ENCODE data around the gene FLACC1. TPM values are rescaled to one million over a fixed set of nuclear protein-coding genes. Genes with fewer than 3 reads are reported as not detected.

FLACC1 gene
- total and polyA plus RNA-seq, 7 donors = 0.55 to 4.3 (median 1.8) TPM

- intact Hi-C loops (cut with DNase I) = no loop called here
- 79 to 80% (median 80%) methylated on average over 2 of the region's 2 CpGs for WGBS, 3 donors
- no peak overlapping the region for H3K27ac ChIP-seq
- TF ChIP-seq, protein P1, sequence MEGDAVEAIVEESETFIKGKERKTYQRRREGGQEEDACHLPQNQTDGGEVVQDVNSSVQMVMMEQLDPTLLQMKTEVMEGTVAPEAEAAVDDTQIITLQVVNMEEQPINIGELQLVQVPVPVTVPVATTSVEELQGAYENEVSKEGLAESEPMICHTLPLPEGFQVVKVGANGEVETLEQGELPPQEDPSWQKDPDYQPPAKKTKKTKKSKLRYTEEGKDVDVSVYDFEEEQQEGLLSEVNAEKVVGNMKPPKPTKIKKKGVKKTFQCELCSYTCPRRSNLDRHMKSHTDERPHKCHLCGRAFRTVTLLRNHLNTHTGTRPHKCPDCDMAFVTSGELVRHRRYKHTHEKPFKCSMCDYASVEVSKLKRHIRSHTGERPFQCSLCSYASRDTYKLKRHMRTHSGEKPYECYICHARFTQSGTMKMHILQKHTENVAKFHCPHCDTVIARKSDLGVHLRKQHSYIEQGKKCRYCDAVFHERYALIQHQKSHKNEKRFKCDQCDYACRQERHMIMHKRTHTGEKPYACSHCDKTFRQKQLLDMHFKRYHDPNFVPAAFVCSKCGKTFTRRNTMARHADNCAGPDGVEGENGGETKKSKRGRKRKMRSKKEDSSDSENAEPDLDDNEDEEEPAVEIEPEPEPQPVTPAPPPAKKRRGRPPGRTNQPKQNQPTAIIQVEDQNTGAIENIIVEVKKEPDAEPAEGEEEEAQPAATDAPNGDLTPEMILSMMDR (IDR thresholded peaks at IDR 0.05) = no peak
- H3K27me3 ChIP-seq (ENCODE audit: insufficient read depth in 3 of 3, low read length in 2 of 3) = no peaks in the 10 kb centered on the region
- no peaks in the 10 kb centered on the region for H3K9me3 ChIP-seq
- H3K4me3 ChIP-seq = no peak overlapping the region
- ATAC-seq (no peak), DNase-seq (no peak)
- H3K36me3 ChIP-seq (ENCODE audit: insufficient read depth in 1 of 2, low read depth in 1 of 2) = no peaks in the 10 kb centered on the region
- no peaks in the 10 kb centered on the region for H3K4me1 ChIP-seq
Observed at GRCh38 chr2:201266629-201267028, 90.5 kb downstream of the FLACC1 start.

GRCh38 chr2:201264472-201265173, 92.5 kb downstream of the FLACC1 start:
- Histone ChIP-seq H3K9me3 (no peaks in the 10 kb centered on the region), H3K4me1 (no peaks in the 10 kb centered on the region), H3K36me3 (ENCODE audit: insufficient read depth in 1 of 2, low read depth in 1 of 2) (no peaks in the 10 kb centered on the region), H3K27me3 (ENCODE audit: insufficient read depth in 3 of 3, low read length in 2 of 3) (no peaks in the 10 kb centered on the region), H3K27ac (no peak overlapping the region), H3K4me3 (no peak overlapping the region)
- intact Hi-C loops (cut with DNase I) = no loop called here
- TF ChIP-seq, protein P1 (IDR thresholded peaks at IDR 0.05) = no peak
- ATAC-seq = no peak
- no peak for DNase-seq
- 83 to 89% (median 85%) methylated on average over 7 of the region's 7 CpGs for WGBS, 3 donors

DNA sequence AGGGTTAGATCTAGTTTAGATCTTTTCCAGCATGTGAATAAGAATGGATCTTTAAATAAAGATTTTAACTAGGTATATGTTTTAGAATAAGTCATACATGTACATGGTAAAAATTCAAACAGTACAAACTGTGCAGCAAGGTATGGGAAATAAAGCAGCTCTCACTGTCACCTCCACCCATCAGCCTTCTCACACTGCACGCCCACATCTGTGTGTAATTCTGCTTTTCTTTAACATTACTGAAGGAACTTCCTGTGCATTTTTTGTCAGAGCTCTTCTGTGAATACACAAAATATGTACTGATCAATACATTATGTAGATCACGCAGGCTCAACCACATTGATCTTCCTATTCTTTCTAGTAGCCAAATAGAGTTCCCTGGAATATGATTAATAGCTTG, 93.4 kb downstream of the FLACC1 start:
- Histone ChIP-seq H3K36me3 (ENCODE audit: insufficient read depth in 1 of 2, low read depth in 1 of 2) (no peaks in the 10 kb centered on the region), H3K4me3 (no peak overlapping the region), H3K4me1 (no peaks in the 10 kb centered on the region), H3K27ac (no peak overlapping the region), H3K27me3 (ENCODE audit: insufficient read depth in 3 of 3, low read length in 2 of 3) (no peaks in the 10 kb centered on the region), H3K9me3 (no peaks in the 10 kb centered on the region)
- DNase-seq (no peak), ATAC-seq (no peak)
- TF ChIP-seq, protein P1 (IDR thresholded peaks at IDR 0.05) = no peak
- intact Hi-C loops (cut with DNase I) = no loop called here
- WGBS, 3 donors = 87 to 98% (median 90%) methylated on average over 2 of the region's 2 CpGs

DNA sequence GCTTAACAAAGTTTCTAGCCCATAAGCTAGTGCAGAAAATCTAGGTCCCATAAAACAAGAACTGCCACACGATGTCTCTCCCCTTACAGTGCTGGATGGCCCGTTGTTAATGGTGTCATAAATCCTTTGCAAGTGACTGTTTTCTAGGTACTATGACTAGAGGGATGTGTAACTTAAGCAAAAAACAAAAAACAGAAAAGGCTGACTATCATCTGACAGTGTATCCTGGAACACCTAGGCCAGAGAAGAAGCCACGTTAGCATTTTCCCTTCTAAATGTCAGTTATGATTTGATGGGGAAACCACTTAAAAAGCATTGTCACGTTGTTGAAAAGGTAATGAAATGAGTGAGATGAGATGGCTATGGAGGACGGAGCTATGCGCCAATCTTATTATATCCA, 94.4 kb downstream of the FLACC1 start:
- H3K4me3 ChIP-seq = no peak overlapping the region
- H3K36me3 ChIP-seq (ENCODE audit: insufficient read depth in 1 of 2, low read depth in 1 of 2) = no peaks in the 10 kb centered on the region
- H3K27ac ChIP-seq = no peak overlapping the region
- ATAC-seq (no peak), DNase-seq (no peak)
- no peaks in the 10 kb centered on the region for H3K4me1 ChIP-seq
- 62 to 72% (median 67%) methylated on average over 6 of the region's 6 CpGs for WGBS, 3 donors
- no peaks in the 10 kb centered on the region for H3K9me3 ChIP-seq
- no peaks in the 10 kb centered on the region for H3K27me3 ChIP-seq (ENCODE audit: insufficient read depth in 3 of 3, low read length in 2 of 3)
- intact Hi-C loops (cut with DNase I) = no loop called here
- TF ChIP-seq, protein P1 (IDR thresholded peaks at IDR 0.05) = no peak

GRCh38 chr2:201261906-201262305, 95.2 kb downstream of the FLACC1 start:
- Histone ChIP-seq H3K27ac (no peak overlapping the region), H3K9me3 (no peaks in the 10 kb centered on the region), H3K4me3 (no peak overlapping the region), H3K4me1 (no peaks in the 10 kb centered on the region), H3K36me3 (ENCODE audit: insufficient read depth in 1 of 2, low read depth in 1 of 2) (no peaks in the 10 kb centered on the region), H3K27me3 (ENCODE audit: insufficient read depth in 3 of 3, low read length in 2 of 3) (no peaks in the 10 kb centered on the region)
- DNase-seq = no peak
- intact Hi-C loops (cut with DNase I) = no loop called here
- TF ChIP-seq, protein P1 (IDR thresholded peaks at IDR 0.05) = no peak
- WGBS, 3 donors = 70 to 74% (median 72%) methylated on average over 2 of the region's 2 CpGs
- no peak for ATAC-seq
